GM12872 (cell line): ENCODE measurements around the gene APBB2.

Experiments used
- TF ChIP-seq, protein P1 (sequence below): IDR thresholded peaks from 3 replicates; pipeline ENCODE4 v1.5.1; 2011; ENCODE audit warnings: low read depth, mild to moderate bottlenecking, low read length, moderate library complexity; ENCODE audit not compliant: insufficient read depth

Gene APBB2

GRCh38 chr4:41050116-41050515 is 164.2 kb downstream of the APBB2 start:
- TF ChIP-seq, protein P1, sequence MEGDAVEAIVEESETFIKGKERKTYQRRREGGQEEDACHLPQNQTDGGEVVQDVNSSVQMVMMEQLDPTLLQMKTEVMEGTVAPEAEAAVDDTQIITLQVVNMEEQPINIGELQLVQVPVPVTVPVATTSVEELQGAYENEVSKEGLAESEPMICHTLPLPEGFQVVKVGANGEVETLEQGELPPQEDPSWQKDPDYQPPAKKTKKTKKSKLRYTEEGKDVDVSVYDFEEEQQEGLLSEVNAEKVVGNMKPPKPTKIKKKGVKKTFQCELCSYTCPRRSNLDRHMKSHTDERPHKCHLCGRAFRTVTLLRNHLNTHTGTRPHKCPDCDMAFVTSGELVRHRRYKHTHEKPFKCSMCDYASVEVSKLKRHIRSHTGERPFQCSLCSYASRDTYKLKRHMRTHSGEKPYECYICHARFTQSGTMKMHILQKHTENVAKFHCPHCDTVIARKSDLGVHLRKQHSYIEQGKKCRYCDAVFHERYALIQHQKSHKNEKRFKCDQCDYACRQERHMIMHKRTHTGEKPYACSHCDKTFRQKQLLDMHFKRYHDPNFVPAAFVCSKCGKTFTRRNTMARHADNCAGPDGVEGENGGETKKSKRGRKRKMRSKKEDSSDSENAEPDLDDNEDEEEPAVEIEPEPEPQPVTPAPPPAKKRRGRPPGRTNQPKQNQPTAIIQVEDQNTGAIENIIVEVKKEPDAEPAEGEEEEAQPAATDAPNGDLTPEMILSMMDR, result no peak

- TF ChIP-seq, protein P1, result no peak
Measured at GRCh38 chr4:41044791-41045190, 169.6 kb downstream of the APBB2 start.

DNA sequence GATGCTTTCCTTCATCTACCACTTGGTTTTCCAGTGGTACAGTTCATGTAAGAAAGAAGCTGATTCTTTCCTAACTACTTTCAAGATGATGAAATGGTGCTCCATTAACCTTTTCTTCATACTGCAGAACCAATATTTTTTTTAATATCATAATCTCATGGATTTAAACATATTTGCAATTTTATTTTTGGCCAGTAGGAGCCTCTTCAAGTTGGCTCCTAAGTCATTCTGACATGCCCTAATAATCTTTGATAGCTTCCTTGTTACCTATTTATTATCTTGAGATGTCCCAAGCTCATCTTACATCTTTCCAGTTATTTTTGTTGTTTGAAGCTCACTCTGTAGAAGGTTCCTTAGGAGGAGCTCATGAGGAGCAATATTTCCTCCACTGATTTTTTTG is 170.2 kb downstream of the APBB2 start:
- TF ChIP-seq, protein P1, result no peak

- TF ChIP-seq, protein P1, result no peak
Measured at GRCh38 chr4:41043465-41043864, 170.9 kb downstream of the APBB2 start.

DNA sequence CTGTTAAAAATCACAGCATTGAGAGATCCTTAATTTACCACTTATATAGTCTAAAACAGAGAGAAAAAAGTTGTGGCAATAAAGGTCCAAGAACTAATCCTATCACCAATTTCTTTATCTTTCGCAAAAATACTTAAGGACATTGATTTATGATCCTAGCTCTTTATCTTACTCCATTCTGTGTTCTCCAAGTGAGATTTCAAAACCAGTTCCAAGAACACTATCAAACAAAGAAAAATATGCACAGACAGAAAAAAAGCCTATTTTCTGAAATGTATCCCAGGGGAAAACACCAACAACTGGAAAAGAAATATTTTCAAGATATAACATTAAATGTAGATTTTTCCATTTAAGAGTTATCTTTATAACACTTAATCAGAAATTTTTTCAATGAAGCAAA is 172.8 kb downstream of the APBB2 start:
- TF ChIP-seq, protein P1, result no peak

GRCh38 chr4:41039317-41039716 is 175.0 kb downstream of the APBB2 start:
- TF ChIP-seq, protein P1, result no peak

DNA sequence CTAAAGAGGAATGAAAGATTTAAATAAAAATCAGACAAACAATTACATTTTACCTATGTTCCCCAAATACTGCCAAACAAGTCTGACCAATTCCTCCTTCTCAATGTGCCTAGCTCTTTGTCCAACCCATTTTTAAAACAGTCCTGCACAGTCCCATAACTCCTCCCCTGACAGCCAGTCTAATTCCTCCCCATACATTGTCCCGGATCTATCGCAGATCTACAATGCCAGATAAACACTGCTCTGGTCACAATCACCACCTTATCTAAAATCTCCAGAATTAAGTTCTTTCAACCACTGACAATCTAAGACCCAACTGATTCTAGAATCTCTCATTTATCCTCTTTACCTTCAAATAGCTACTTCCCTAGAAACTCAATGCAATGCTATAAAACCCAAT is 176.0 kb downstream of the APBB2 start:
- TF ChIP-seq, protein P1, result no peak

- TF ChIP-seq, protein P1, result no peak
Measured at GRCh38 chr4:41029098-41029497, 185.2 kb downstream of the APBB2 start.
